NCI-H1048 (cell line): ENCODE results near the gene NDE1.
"Not testable (repeated sequence)": the region's sequence is repeated elsewhere in the genome, so short reads cannot be mapped to it uniquely, and the experiment has no call there.

Experiments used
- DNase-seq: peaks from one replicate; lab custom pipeline; 2025; lab: John Stamatoyannopoulos, UW

The NDE1 gene

GRCh38 chr16:15701367-15701766 is 51.3 kb downstream of the NDE1 start:
- no peak for DNase-seq

GRCh38 chr16:15701975-15702970 is 52.2 kb downstream of the NDE1 start:
- DNase-seq: no peak

GRCh38 chr16:15703029-15703736 is 53.1 kb downstream of the NDE1 start:
- no peak for DNase-seq

DNA sequence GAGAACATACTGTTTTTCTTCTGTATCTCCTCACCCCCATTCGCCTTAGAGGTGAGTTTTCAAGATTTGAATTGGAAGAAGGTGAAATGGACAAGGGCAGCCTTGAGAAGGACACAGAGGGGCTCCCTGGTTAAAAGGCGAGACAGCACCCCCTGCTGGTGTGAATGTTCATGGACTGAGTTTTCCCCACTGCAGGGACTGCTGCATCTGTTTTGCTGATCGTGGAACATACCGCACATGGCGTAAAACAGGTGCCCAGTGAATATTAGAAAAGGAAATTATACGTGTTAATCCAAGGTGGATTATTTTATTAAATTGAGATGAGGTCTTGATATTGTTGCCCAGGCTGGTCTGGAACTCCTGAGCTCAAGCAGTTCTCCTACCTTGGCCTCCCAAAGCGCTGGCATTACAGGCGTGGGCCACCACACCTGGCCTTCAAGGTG is 54.5 kb downstream of the NDE1 start:
- DNase-seq: no peak

DNA sequence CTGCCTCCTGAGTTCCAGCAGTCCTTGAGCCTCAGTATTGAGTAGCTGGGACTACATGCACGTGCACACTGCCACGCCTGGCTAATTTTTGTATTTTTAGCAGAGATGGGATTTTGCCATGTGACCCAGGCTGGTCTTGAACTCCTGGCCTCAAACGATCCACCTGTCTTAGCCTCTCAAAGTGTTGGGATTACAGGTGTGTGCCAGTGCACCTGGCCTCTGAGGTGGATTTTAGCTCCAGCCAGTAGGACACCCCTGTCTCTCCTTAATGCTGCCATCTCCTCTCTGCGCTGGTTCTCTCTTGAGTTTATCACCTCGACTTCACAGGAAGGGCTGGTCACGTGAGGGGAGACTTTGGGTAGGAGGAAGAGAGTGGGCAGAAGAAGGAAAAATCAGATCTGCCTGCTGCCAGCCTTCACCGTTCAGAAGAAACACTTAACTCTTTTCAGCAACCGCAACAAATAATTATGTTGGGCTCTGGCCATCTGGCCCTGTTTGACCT is 55.1 kb downstream of the NDE1 start:
- no peak for DNase-seq

DNA sequence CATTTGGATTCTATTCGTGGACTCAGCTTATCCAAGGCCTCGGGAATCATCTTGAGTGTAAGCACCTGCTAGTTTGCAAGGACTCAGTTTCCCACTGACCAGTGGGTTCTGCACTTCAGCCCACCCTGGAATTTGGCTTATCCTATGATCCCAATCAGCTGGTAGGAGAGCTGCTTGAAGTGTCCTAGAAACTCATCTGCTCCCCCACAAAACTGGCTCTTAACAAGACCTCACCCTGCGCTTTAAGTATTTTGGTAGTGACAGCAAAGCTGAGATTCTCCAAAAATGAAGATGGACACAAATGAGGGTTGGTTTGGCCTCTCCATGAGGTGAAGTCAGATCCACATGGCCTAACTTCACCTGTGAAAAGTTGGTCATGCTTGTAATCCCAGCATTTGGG is 57.3 kb downstream of the NDE1 start:
- no peak for DNase-seq

- DNase-seq: no peak
Observed at GRCh38 chr16:15708096-15708495, 58.1 kb downstream of the NDE1 start.

- DNase-seq: no peak
Observed at GRCh38 chr16:15708997-15709396, 59.0 kb downstream of the NDE1 start.

DNA sequence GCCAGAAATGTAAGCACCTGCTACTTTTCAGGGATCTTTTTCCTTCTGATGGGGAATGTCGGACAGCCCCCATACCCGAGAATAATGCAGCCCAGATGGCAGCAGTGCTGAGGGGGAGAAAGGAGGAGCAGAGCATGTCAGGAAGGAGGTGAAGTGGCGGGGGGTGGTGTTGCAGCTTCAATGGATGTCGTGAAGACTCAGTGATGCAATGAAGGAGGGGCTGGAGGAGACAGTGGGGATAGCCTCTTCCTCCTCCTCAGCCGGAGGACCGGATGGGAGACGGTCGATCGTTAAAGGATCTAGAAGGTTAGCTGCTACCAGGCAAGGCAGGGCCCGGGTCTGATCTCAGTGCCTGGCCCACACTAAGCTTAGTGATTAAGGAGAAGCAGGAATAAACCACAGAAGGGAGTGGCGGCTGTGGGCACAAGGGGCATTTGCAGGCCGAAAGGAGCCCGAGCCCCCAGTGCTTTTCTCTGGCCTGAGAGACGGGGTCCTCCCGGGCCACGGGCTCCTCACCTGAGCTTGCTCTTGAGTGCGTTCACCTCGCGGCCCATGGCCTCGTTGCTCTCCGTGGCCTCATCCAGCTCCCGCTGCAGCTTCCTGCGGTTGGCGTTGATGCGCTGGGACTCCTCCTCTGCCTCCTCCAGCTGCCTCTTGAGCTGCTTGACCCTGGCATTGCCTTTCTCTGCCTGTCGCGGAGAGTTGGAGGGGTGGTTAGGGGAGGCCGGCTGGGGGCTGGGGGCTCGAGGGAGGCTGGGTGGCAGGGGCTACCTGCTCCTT is 64.5 kb downstream of the NDE1 start:
- no peak for DNase-seq

GRCh38 chr16:15715221-15715620 is 65.2 kb downstream of the NDE1 start:
- DNase-seq: no peak

DNA sequence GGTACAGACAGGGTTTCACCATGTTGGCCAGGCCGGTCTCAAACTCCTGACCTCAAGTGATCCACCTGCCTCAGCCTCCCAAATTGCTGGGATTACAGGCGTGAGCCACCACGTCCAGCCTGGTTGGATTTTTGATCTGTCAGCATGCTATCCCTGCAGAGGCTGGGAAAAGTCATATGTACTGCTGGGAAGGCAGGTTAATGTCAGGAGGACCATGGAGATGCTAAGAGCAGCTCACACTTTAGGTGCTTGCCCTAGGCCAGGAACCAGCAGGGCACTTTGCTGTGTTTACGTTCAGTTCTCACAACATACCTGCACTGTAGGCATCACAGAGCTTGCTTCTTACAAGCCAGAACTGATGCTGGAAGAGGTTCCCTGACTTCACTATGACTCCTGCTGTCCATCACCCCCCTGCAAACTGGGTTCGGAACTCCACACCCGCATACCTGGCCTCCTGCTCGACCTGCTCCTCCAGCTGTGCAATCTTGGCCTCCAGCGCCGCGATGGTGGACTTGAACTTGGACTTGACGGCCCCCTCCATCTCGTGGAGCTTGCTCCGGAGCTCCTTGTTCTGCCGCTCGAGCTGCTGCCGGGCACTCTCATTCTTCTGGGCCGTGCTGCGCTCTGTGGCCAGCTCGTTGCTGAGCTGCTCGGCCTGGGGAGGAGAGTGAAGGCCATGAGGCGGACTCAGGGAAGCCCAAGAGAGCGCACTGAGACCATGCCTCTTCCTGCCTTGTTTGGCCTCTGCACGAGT is 66.8 kb downstream of the NDE1 start:
- DNase-seq: no peak

DNA sequence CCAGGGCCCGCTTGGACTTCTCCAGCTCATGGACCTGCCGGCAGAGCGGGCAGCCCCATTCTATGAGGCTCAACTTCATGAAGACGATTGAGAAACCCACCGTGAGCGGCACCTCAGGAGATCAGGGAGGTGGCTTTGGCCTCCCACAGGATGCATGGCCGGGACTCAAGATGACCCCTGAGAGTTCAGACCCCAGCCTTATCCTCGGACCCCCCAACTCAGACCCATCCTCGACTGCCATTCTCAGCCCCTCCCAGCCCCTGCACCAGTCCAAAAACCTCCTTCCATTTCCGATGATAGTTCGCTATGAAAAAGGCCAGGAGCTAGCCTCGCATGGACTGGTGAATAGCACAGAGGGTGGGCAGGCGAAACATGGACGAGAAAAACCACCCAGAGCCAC is 71.0 kb downstream of the NDE1 start:
- no peak for DNase-seq

DNA sequence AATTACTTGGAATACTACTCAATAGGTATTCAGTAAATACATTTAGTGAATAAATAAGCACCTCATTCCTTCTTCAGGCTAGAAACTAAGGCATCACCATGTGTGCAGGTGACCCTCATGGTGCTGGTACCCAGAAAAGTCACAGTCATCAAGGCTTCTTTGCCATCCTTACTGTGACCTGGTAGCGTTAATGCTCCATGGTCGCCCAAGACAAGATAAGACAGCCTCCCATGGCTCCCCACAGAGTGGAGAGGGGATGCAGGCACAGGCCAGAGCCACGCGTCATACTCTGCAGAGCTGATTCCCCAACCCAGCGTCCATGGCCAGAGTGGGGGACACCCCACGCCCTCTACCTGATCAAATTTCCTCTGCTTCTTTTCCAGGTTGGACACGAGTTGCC is 73.8 kb downstream of the NDE1 start:
- DNase-seq: no peak

- DNase-seq: no peak
Observed at GRCh38 chr16:15725641-15726240, 75.7 kb downstream of the NDE1 start.

DNA sequence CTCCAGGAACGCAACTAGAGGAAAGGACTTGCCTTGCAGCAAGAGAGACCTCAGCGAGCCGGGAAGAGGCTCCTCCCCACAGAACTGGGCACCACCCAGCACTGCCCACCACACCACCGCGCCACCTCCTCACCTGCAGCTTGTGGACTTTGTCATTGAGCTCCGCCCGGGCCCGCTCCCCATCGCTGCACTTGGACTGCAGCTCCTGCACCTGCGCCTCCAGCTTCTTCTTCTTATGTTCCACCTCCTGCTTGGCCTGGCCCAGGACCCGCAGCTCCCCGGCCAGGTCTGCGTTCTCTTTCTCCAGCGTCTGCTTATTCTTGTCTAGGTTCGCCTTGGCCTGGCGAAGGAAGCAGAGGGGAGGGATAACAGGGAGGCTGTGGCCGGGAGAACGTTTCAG is 76.7 kb downstream of the NDE1 start:
- DNase-seq: no peak

GRCh38 chr16:15727697-15728096 is 77.7 kb downstream of the NDE1 start:
- not testable (repeated sequence) for DNase-seq

DNA sequence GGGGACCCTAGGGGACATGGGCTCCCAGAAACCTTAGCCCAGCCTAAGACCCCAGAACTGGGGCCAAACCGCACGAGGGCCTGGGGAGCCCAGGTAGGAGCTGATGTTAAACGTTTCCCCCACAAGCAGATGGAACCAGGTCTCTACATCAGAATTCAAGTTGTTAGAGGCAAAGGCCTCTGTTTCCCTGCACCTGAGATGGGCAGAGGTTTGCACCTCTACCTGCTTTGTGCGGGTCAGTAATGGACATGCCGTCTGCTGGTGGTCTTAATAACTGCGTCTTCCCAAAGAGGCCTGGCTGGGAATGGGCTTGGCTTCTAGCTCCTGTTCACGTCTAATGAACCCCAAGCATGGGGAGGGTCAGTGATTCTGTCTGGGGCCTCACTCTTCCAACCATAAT is 79.1 kb downstream of the NDE1 start:
- DNase-seq: no peak

DNA sequence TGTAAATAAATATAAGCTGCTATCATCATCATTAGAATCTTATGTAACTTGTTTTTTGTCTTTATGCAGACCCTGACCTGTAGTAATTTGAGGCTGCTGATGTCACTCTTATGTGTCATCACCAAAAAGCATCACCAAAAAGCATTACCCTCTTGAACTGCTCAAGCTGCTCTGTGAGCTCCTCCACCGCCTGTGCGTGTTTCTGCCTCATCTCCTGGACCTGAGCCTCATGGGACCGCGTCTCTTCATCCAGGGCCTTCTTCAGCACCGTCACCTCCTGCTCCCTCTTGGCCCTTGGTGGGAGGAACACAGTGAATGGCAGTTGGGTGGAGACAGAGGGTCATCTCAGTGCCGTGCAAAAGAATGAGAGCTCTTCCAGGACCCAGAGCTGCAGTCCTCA is 82.4 kb downstream of the NDE1 start:
- no peak for DNase-seq

DNA sequence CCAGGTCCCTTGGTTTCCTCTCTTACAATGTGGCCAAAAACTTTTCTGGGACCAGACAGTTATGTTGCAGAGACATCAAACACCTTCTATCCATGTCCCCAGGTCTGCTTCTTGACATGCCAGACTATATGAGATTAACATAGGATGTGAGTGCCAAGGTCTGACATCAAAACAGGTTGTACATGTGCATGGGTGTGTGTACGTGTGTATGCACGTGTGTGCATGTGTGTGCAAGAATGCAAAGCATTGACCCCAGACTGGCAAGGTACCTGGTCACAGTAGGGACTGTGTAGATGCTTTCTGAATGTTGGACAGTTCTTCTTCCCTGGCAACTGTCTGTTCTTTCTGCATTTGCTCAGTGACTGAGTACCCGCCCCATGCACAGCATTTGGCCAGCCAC is 85.6 kb downstream of the NDE1 start:
- no peak for DNase-seq

- no peak for DNase-seq
Observed at GRCh38 chr16:15736529-15736928, 86.5 kb downstream of the NDE1 start.

DNA sequence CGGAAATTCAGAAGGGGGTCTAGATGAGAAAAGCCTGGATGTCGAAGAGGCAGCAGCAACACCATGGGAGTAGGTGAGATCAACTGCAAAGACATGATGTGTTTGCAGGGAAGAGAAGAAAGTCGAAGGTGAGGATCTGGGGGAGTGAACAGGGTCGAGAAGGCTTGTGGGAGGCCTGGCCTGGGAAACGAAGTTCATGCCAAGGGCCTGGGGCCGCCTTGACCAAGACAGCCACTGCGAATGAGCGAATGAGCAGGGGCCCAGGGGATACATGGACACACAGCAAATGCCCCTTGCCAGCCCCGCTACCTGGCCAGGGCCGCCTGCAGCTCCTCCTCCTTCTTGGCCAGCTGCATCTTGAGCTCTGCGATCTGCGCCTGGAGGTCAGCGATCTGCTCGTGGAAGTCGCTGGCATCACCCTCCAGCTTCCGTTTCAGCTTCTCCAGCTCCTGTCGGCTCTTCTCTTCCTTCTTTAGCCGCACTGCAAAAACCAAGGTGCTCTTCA is 87.1 kb downstream of the NDE1 start:
- DNase-seq: no peak
